Measurements from ENCODE around the gene SPEG. TPM values are rescaled to one million over a fixed set of nuclear protein-coding genes. Genes with fewer than 3 reads are reported as not detected.

Gene SPEG
- total RNA-seq, 1 experiment from 2014 or later = 56.6 TPM

DNA sequence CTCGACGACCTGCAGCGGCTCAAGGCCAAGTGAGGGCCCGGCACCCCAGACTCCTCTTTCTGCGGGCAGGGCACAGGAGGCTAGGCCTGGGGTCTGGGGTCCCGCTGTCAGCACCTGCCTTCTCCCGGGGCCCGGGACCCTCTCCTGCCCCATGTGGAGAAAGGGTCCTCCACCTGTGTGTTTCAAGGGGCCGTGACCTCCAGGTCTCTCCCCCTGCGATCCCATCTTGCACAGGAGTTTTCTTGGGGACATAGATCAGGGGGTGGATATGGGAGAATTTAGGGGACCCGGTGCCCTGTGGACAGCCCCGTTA, 15.7 kb upstream of the SPEG start:
- Histone ChIP-seq H3K9me3 (ENCODE audit: control insufficient read depth in 1 of 2, insufficient read depth in 1 of 2, low read depth in 1 of 2, low read length in 2 of 2) (no peaks in the 10 kb centered on the region), H3K4me3 (replicated peaks in 1 of 2; ENCODE audit: low read depth in 1 of 2, low read length in 2 of 2) (no peak overlapping the region), H3K36me3 (ENCODE audit: control insufficient read depth in 1 of 2, insufficient read depth in 2 of 2, low read length in 2 of 2) (no peaks in the 10 kb centered on the region), H3K27me3 (ENCODE audit: insufficient read depth, low read length) (no peaks in the 10 kb centered on the region), H3K4me2 (ENCODE audit: low read length) (no peak overlapping the region), H3K9ac (ENCODE audit: low read length) (no peak overlapping the region), H3K9me2 (ENCODE audit: insufficient read depth) (no peaks in the 10 kb centered on the region), H4K20me1 (ENCODE audit: insufficient read depth) (no peaks in the 10 kb centered on the region), H3K27ac (ENCODE audit: low read depth, low read length) (no peak overlapping the region), H3K79me2 (ENCODE audit: insufficient read depth, low read length) (no peaks in the 10 kb centered on the region), H3K4me1 (ENCODE audit: control insufficient read depth in 1 of 2, insufficient read depth in 2 of 2, low read length in 2 of 2) (peaks cover 0 to 13% of the 10 kb centered on the region in 2 experiments; a peak in 2 of 4 replicates), H2AFZ (ENCODE audit: low read depth, low read length, poor library complexity, severe bottlenecking) (no peak overlapping the region)
- ChIA-PET RAD21 (ENCODE audit: low non-redundant PET in 1 of 2, low total read pairs in 2 of 2, uncharacterized antibody in 2 of 2, unreplicated experiment in 2 of 2) (no interaction called here), POLR2A (no interaction called here), CTCF (no interaction called here)
- intact Hi-C loops (cut with micrococcal nuclease) = no loop called here
- no TSS peak for BruUV-seq (replicated peaks)
- DNase-seq (ENCODE audit: low read depth, low spot score) (no peak), ATAC-seq (no peak)
- no peak for TF ChIP-seq JUND (IDR thresholded peaks at IDR 0.05)
- TF ChIP-seq, protein P1, sequence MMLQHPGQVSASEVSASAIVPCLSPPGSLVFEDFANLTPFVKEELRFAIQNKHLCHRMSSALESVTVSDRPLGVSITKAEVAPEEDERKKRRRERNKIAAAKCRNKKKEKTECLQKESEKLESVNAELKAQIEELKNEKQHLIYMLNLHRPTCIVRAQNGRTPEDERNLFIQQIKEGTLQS (IDR thresholded peaks at IDR 0.05) = no peak
- no peak for TF ChIP-seq RAD21 (IDR thresholded peaks at IDR 0.05; ENCODE audit: low read depth)
- no peak for TF ChIP-seq SP1 (IDR thresholded peaks at IDR 0.05; ENCODE audit: low read depth)
- TF ChIP-seq, protein P2, sequence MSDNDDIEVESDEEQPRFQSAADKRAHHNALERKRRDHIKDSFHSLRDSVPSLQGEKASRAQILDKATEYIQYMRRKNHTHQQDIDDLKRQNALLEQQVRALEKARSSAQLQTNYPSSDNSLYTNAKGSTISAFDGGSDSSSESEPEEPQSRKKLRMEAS (IDR thresholded peaks at IDR 0.05) = no peak
- no peak for TF ChIP-seq SIN3A (IDR thresholded peaks at IDR 0.05; ENCODE audit: low read depth)
- TF ChIP-seq, protein P3, sequence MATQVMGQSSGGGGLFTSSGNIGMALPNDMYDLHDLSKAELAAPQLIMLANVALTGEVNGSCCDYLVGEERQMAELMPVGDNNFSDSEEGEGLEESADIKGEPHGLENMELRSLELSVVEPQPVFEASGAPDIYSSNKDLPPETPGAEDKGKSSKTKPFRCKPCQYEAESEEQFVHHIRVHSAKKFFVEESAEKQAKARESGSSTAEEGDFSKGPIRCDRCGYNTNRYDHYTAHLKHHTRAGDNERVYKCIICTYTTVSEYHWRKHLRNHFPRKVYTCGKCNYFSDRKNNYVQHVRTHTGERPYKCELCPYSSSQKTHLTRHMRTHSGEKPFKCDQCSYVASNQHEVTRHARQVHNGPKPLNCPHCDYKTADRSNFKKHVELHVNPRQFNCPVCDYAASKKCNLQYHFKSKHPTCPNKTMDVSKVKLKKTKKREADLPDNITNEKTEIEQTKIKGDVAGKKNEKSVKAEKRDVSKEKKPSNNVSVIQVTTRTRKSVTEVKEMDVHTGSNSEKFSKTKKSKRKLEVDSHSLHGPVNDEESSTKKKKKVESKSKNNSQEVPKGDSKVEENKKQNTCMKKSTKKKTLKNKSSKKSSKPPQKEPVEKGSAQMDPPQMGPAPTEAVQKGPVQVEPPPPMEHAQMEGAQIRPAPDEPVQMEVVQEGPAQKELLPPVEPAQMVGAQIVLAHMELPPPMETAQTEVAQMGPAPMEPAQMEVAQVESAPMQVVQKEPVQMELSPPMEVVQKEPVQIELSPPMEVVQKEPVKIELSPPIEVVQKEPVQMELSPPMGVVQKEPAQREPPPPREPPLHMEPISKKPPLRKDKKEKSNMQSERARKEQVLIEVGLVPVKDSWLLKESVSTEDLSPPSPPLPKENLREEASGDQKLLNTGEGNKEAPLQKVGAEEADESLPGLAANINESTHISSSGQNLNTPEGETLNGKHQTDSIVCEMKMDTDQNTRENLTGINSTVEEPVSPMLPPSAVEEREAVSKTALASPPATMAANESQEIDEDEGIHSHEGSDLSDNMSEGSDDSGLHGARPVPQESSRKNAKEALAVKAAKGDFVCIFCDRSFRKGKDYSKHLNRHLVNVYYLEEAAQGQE (IDR thresholded peaks at IDR 0.05; ENCODE audit: low read depth) = no peak
- no peak for TF ChIP-seq SRF (IDR thresholded peaks at IDR 0.05; ENCODE audit: low read depth)
- no peak for TF ChIP-seq CEBPB (IDR thresholded peaks at IDR 0.05; ENCODE audit: low read depth)
- TF ChIP-seq, protein P4, sequence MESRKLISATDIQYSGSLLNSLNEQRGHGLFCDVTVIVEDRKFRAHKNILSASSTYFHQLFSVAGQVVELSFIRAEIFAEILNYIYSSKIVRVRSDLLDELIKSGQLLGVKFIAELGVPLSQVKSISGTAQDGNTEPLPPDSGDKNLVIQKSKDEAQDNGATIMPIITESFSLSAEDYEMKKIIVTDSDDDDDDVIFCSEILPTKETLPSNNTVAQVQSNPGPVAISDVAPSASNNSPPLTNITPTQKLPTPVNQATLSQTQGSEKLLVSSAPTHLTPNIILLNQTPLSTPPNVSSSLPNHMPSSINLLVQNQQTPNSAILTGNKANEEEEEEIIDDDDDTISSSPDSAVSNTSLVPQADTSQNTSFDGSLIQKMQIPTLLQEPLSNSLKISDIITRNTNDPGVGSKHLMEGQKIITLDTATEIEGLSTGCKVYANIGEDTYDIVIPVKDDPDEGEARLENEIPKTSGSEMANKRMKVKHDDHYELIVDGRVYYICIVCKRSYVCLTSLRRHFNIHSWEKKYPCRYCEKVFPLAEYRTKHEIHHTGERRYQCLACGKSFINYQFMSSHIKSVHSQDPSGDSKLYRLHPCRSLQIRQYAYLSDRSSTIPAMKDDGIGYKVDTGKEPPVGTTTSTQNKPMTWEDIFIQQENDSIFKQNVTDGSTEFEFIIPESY (IDR thresholded peaks at IDR 0.05; ENCODE audit: extremely low read depth, insufficient replicate concordance, low read length) = no peak
- no peak for TF ChIP-seq CTCF (IDR thresholded peaks at IDR 0.05 in 2 of 3, conservative IDR thresholded peaks at IDR 0.05 in 1 of 3; ENCODE audit: borderline replicate concordance in 1 of 3, insufficient read depth in 1 of 3, low read depth in 2 of 3, low read length in 2 of 3)
- TF ChIP-seq FOSL1 (IDR thresholded peaks at IDR 0.05; ENCODE audit: low read depth) = no peak
- TF ChIP-seq ELF1 (IDR thresholded peaks at IDR 0.05; ENCODE audit: borderline replicate concordance, low read depth) = no peak
